DND-41 (cell line): ENCODE data around the gene MTA3.

ENCODE experiments used
- CTCF ChIP-seq: IDR thresholded peaks from 2 replicates; pipeline ENCODE4 v1.5.1; 2012; ENCODE audit warnings: borderline replicate concordance, low read length, moderate library complexity, mild to moderate bottlenecking; ENCODE audit not compliant: poor library complexity, severe bottlenecking; ENCODE audit errors: extremely low read depth
- EZH2 ChIP-seq: IDR thresholded peaks from 3 replicates; pipeline ENCODE4 v1.6.1; 2012; ENCODE audit warnings: borderline replicate concordance, low read depth, mild to moderate bottlenecking, moderate library complexity, low read length, inconsistent platforms; ENCODE audit not compliant: severe bottlenecking

GRCh38 chr2:42588121-42588520, 19.7 kb downstream of the MTA3 start:
- TF ChIP-seq CTCF = no peak
- TF ChIP-seq EZH2 = no peak
